Astrocyte of the spinal cord (primary cell): Measurements from ENCODE around the gene IFFO2.

Experiments used
- DNase-seq: peaks from one replicate; pipeline ENCODE4 v3.0.0; 2011; ENCODE audit warnings: low read depth, low spot score
- H3K4me3 ChIP-seq: 2 replicates; pipeline ENCODE4 v1.5.1; 2011; ENCODE audit warnings: low read depth, mild to moderate bottlenecking, low read length, moderate library complexity
- in situ Hi-C: cut with HindIII; loops from 2 replicates; pipeline ENCODE4 v1.10.0; 2017; ENCODE audit warnings: low sequenced_read_pairs
- TF ChIP-seq, protein P1 (sequence below): IDR thresholded peaks from 2 replicates; pipeline ENCODE4 v1.5.1; 2012; ENCODE audit warnings: low read depth, mild to moderate bottlenecking, low read length, inconsistent platforms

Gene IFFO2

DNA sequence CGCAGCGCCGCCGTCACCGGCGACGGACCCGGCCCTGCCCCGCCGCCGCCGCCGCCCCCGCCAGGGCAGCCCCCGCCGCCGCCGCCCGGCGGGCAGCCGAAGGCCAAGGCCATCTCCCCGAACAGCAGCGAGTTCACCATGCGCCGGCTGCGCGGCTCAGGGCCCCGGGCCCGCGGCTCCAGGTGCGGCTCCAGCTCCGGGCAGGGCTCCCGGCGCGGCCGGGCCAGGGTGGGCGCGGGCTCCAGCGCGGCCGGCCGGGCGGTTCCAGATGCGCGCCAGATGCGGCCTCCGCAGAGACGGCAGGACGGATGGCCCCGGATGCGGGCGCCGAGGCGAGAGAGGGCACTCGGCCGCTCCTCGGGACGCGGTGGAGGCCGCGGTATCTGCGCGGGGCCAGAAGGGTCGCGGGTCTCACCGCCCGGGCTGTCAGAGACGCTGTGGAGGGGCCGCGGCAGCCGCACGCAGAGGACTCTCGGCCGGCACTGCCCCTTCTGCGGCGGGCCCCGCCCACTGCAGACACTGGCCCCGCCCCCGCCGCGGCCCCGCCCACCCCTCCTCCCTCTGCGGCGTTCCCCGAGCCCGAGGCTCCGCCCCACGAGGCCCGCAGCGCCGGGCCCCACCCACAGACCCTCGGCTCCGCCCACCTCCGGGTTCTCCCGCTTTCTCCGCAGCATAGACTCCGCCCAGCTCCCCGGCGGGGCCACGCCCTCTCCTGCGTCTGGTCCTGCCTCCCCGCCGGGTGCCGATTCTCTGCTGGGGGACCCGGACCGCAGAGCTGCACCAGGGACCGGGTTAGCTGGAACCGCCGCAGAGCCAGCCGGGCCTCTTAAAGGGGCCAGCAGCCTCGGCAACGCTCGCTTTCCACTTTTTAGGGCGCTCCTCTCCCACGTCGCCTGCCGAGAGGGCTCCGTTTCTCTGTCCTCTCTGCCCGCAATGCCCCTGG lies at the start of gene IFFO2:
Gene IFFO2, minus strand, starts transcription at position 484 of the 943 bp plus-strand sequence. Its CDS starts 344 bp downstream, at position 140.
- in situ Hi-C loops, result no loop called here
- H3K4me3 ChIP-seq, result peak within 1 kb of the TSS; percentile 61
- DNase-seq, result peak; percentile 92
- TF ChIP-seq, protein P1, sequence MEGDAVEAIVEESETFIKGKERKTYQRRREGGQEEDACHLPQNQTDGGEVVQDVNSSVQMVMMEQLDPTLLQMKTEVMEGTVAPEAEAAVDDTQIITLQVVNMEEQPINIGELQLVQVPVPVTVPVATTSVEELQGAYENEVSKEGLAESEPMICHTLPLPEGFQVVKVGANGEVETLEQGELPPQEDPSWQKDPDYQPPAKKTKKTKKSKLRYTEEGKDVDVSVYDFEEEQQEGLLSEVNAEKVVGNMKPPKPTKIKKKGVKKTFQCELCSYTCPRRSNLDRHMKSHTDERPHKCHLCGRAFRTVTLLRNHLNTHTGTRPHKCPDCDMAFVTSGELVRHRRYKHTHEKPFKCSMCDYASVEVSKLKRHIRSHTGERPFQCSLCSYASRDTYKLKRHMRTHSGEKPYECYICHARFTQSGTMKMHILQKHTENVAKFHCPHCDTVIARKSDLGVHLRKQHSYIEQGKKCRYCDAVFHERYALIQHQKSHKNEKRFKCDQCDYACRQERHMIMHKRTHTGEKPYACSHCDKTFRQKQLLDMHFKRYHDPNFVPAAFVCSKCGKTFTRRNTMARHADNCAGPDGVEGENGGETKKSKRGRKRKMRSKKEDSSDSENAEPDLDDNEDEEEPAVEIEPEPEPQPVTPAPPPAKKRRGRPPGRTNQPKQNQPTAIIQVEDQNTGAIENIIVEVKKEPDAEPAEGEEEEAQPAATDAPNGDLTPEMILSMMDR, result no peak

DNA sequence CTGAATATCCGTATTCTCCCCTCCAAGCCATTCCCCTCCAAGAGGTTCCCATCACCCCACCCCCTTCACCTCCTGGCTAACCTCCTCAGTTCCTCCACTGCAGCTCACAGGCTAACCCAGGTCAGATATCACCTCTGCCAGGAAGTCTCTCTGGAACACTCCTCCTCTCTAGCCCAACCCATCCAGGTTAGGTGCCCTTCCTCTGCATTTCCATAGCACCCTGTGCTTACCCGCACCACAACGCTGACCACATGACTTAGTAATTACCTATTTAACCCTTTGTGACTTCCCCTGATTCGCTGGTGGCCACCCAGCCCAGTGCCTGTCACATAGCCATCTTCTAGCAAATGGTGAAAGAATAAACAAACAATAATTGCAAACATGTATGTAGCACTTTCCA lies 49.5 kb upstream of the IFFO2 start:
- in situ Hi-C loops, result no loop called here
- DNase-seq, result no peak
- TF ChIP-seq, protein P1, result no peak
- no peak overlapping the region for H3K4me3 ChIP-seq

DNA sequence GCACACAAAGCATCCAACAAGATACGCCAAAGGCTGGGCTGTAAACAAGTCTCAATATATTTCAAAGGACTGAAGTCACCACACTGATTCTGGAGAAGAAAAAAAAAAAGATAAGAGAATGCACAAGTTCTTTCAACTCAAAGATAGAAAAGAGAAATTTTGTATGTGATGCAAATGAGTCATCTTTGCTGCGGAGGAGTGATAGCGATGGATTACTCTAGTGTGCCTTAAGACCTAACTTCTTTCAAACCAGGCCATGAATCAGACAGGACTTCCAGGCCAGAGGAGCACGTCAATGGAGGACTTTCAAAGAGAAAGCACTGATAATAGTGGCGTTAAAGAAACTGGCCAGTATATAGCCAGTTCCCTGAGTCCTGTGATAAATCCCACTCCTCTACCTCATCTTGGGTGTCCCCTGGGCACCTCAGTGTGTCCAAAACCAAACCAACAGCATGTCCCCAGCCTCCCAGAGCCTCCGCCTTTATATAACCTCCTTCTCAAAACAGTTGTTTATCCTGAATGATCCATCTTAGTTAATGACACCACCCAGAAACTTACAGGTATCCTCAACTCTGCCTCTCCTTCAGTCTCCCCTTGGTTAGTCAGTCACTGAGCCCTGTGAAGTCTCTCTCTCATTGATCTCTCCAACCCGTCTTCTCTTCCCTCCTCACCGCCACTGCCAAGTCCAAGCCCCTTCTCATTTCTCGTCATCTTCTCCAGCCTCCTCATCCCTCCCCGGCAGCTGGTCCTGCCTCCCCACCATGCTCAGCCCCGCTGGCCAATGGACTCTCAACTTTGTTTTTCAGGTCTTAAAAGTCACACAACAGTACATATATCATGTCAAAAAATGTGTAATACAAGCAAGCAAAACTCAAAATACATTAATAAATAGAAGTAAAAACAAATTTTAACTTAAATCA lies 47.2 kb upstream of the IFFO2 start:
- DNase-seq, result peak; percentile 41
- TF ChIP-seq, protein P1, result no peak
- H3K4me3 ChIP-seq, result no peak overlapping the region
- in situ Hi-C loops, result no loop called here

DNA sequence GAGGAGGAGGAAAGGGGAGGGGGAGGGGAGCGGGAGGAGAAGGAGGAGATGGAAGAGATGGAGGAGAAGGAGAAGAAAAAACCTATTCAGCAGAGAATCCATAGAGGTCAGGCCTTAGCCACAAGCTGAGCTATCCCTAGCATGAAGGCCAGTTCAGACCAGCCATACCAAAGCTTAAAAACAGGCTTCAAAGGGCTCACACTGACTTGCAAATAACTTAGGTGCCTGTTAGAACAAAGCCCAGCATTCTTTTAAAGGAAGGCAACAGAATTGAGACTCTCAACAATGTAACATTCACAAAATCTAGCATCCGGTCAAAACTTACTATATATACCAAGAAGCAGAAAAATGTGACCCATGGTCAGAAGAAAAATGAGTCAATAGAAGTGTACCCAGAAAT lies 43.6 kb upstream of the IFFO2 start:
- no peak for DNase-seq
- TF ChIP-seq, protein P1, result no peak
- in situ Hi-C loops, result no loop called here
- no peak overlapping the region for H3K4me3 ChIP-seq

DNA sequence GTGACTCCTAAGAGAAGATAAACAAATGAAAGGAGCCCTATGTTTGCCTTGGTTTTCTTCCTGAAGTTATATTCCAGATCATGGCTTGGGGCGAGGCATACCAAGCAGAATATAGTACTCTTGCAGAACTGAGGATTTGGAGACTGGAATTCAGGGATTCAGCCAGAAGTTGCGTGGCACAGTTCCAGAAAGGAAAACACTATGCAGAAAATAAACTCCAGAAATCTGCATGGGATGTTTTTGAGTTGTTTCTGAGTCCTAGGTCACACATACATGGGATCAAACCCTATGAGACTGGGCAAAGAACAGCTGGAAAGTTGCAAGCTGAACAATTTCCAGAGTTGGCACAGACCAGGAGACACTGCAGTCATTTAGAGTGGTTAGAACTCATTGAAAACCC lies 42.9 kb upstream of the IFFO2 start:
- TF ChIP-seq, protein P1, result no peak
- peak; percentile 25 for DNase-seq
- in situ Hi-C loops, result no loop called here
- no peak overlapping the region for H3K4me3 ChIP-seq

DNA sequence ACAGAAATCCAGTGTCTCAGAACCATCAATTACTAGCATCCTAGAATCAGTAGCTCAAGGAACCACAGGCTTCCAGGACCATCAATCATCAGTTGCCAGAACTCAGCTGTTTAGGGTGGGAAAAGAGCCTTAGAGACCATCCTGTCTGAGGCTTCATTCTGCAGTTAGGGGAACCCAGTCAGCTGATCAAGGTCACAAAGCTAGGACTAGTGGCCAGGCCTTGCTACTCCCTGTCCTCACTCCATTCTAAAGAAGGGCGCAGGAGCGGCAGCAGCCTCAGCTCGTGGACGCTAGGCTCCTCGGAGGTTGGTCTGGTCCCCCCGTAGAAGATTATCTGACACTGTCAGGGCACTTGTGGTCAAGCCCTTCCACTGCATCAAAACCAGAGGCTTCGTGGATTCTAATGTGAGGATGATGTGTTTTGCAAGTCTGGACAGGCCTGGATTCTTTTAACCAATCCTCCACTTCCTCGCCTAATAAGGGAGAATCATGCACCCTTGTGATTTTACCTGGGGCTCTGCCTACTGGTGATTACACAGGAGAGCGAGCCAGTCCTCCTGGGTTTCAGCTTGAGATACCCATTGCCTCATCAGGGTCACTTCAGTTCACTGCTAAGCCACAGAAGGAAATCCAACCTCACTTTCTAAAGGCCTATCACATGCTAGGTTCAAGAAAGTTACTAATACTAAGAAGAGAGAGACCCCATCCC lies 41.7 kb upstream of the IFFO2 start:
- no peak overlapping the region for H3K4me3 ChIP-seq
- TF ChIP-seq, protein P1, result no peak
- in situ Hi-C loops, result no loop called here
- DNase-seq, result no peak
